Right lobe of liver (tissue), 4 donors: ENCODE measurements around the gene EXD2.

Source experiments
- POLR2A ChIP-seq: fragments of 450-650 bp; IDR thresholded peaks from one replicate; pipeline ENCODE4 v1.6.1; 2017; ENCODE audit warnings: antibody characterized with exemption, mild to moderate bottlenecking
- TF ChIP-seq, protein P1 (sequence below), 4 donors: fragments of 200-600 bp in 3 of 4; fragments of 450-650 bp in 1 of 4; IDR thresholded peaks; one replicate each; pipeline versions ENCODE4 v1.5.1 to v1.8.0; 2016 to 2022; ENCODE audit warnings: antibody characterized with exemption in 4 of 4, mild to moderate bottlenecking in 2 of 4
- donor health status: DM: no; HTN: no; CAD: no.
- donor health status: DM: no; HTN: no; CAD: no.
- donor health status: DM: no; HTN: yes; CAD: no.

DNA sequence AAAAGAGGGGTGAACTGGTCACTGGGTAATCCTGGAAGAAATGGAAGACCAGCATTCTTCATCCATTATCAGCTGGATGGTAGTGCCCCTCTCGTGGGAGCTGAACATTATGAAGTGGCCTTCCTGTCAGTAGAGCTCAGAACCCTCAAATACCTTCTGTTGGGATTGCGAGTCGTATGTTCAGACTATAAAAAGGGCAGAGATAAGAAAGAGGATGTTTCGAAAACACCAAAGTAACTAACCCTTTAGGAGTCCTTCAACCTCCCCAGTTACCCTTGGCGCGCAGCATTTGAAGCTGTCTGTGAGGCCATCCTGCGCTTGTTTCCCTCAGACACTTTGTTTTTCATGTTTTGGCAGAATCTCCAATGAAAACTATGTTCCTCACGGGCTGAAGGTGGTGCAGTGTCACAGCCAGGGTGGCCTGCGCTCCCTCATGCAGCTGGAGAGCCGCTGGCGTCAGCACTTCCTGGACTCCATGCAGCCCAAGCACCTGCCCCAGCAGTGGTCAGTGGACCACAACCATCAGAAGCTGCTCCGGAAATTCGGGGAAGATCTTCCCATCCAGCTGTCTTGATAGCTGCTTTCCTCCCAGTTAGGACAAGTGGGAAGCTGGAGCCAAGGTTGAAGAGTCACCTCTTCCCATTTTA lies 49.4 kb downstream of the EXD2 start:
- TF ChIP-seq, protein P1, sequence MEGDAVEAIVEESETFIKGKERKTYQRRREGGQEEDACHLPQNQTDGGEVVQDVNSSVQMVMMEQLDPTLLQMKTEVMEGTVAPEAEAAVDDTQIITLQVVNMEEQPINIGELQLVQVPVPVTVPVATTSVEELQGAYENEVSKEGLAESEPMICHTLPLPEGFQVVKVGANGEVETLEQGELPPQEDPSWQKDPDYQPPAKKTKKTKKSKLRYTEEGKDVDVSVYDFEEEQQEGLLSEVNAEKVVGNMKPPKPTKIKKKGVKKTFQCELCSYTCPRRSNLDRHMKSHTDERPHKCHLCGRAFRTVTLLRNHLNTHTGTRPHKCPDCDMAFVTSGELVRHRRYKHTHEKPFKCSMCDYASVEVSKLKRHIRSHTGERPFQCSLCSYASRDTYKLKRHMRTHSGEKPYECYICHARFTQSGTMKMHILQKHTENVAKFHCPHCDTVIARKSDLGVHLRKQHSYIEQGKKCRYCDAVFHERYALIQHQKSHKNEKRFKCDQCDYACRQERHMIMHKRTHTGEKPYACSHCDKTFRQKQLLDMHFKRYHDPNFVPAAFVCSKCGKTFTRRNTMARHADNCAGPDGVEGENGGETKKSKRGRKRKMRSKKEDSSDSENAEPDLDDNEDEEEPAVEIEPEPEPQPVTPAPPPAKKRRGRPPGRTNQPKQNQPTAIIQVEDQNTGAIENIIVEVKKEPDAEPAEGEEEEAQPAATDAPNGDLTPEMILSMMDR (IDR thresholded peaks at IDR 0.05), result no peak
- no peak for TF ChIP-seq POLR2A
